Measurements from ENCODE around the gene CORIN. TPM values are rescaled to one million over a fixed set of nuclear protein-coding genes. Genes with fewer than 3 reads are reported as not detected.

CORIN gene
- total RNA-seq, 2 experiments from 2014 or later, result 0.29 to 0.34 TPM

DNA sequence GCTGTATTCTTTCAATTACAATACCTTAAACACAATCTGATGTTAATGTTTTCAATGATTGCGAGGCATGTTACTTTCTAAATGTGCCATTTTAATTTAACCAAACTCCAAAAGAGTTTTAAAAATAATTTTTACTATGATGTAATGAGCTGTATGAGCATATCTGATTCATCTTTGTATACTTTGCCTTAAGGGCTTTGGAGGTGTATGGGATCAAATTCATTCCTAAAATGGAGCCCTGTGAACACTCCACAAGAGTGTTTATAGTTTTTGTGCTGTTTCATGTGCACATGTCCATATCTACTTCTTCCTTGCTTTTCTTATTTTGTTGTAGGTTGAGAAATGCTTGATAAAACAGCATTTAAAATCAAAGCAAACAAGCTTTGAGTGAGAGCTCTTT is 270.4 kb downstream of the CORIN start:
- peaks cover under 1% of the 10 kb centered on the region for H3K4me1 Mint-ChIP-seq (ENCODE audit: low read depth)
- ChIA-PET POLR2A (no interaction called here), CTCF (interaction anchor here (1.3 to 3.2 kb wide), 3 partner anchors 82 to 104 kb away, joined by 4 to 12 read pairs (median 5); partner anchors contain the start of genes ATP10D and COMMD8)
- H3K27me3 Mint-ChIP-seq, result no peaks in the 10 kb centered on the region
- ATAC-seq, result no peak
- H3K36me3 Mint-ChIP-seq (ENCODE audit: low read depth), result no peaks in the 10 kb centered on the region
- no peak overlapping the region for H3K4me3 Mint-ChIP-seq
- TF ChIP-seq, protein P1, sequence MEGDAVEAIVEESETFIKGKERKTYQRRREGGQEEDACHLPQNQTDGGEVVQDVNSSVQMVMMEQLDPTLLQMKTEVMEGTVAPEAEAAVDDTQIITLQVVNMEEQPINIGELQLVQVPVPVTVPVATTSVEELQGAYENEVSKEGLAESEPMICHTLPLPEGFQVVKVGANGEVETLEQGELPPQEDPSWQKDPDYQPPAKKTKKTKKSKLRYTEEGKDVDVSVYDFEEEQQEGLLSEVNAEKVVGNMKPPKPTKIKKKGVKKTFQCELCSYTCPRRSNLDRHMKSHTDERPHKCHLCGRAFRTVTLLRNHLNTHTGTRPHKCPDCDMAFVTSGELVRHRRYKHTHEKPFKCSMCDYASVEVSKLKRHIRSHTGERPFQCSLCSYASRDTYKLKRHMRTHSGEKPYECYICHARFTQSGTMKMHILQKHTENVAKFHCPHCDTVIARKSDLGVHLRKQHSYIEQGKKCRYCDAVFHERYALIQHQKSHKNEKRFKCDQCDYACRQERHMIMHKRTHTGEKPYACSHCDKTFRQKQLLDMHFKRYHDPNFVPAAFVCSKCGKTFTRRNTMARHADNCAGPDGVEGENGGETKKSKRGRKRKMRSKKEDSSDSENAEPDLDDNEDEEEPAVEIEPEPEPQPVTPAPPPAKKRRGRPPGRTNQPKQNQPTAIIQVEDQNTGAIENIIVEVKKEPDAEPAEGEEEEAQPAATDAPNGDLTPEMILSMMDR (IDR thresholded peaks at IDR 0.05), result no peak
- no peak overlapping the region for H3K27ac Mint-ChIP-seq
- no peak for DNase-seq
- intact Hi-C loops (cut with micrococcal nuclease), result no loop called here
- no peaks in the 10 kb centered on the region for H3K9me3 Mint-ChIP-seq

- H3K9me3 Mint-ChIP-seq, result no peaks in the 10 kb centered on the region
- H3K4me3 Mint-ChIP-seq, result no peak overlapping the region
- ATAC-seq (no peak), DNase-seq (no peak)
- ChIA-PET CTCF (interaction anchor here (1.3 to 3.2 kb wide), 3 partner anchors 82 to 104 kb away, joined by 4 to 12 read pairs (median 5); partner anchors contain the start of genes ATP10D and COMMD8), POLR2A (no interaction called here)
- peaks cover 4% of the 10 kb centered on the region for H3K4me1 Mint-ChIP-seq (ENCODE audit: low read depth)
- no peaks in the 10 kb centered on the region for H3K27me3 Mint-ChIP-seq
- H3K36me3 Mint-ChIP-seq (ENCODE audit: low read depth), result no peaks in the 10 kb centered on the region
- H3K27ac Mint-ChIP-seq, result no peak overlapping the region
- TF ChIP-seq, protein P1 (IDR thresholded peaks at IDR 0.05), result no peak
- intact Hi-C loops (cut with micrococcal nuclease), result no loop called here
Measured at GRCh38 chr4:47566969-47567368, 270.9 kb downstream of the CORIN start.

DNA sequence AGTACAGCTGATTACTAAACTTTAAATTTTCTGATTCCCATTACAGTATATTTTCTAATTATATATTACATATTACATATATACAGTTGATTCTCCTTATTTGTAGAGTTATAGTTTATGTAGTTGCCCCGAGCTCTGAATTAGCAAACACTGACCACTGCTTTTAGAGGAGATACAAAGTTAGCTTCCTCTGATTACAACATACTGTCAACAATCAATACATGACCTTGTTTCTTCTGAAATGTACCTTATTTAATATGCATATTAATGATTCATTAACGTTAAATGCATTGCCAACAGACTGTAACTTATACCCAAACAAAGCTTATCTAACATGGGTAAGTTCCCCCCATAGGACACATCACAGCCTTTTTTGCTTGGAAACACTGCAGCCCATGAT is 271.3 kb downstream of the CORIN start:
- Mint-ChIP-seq H3K36me3 (ENCODE audit: low read depth) (no peaks in the 10 kb centered on the region), H3K4me3 (no peak overlapping the region), H3K9me3 (no peaks in the 10 kb centered on the region), H3K27ac (no peak overlapping the region), H3K4me1 (ENCODE audit: low read depth) (peaks cover 4% of the 10 kb centered on the region), H3K27me3 (no peaks in the 10 kb centered on the region)
- ATAC-seq (no peak), DNase-seq (no peak)
- POLR2A ChIA-PET, result no interaction called here
- CTCF ChIA-PET, result interaction anchor here (1.3 to 3.2 kb wide), 3 partner anchors 82 to 103 kb away, joined by 4 to 12 read pairs (median 5); partner anchors contain the start of genes ATP10D and COMMD8
- intact Hi-C loops (cut with micrococcal nuclease), result no loop called here
- TF ChIP-seq, protein P1 (IDR thresholded peaks at IDR 0.05), result no peak

DNA sequence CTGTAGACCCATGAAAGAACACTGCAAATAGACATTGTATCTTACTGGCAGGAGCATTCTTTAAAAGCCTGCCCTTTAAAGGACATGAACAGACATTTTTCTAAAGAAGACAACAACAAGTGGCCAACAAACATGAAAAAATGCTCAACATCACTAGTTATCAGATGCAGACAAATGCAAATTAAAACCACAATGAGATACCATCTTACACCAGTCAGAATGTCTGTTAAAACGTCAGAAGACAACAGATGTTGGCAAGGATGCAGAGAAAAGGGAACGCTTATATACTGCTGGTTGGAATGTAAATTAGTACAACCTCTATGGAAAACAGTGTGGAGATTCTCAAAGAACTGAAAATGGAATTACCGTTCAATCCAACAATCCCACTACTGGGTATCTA is 275.6 kb downstream of the CORIN start:
- Mint-ChIP-seq H3K4me1 (ENCODE audit: low read depth) (peaks cover 4% of the 10 kb centered on the region), H3K27ac (no peak overlapping the region), H3K27me3 (no peaks in the 10 kb centered on the region), H3K9me3 (no peaks in the 10 kb centered on the region), H3K4me3 (no peak overlapping the region), H3K36me3 (ENCODE audit: low read depth) (no peaks in the 10 kb centered on the region)
- ATAC-seq, result no peak
- POLR2A ChIA-PET, result no interaction called here
- TF ChIP-seq, protein P1 (IDR thresholded peaks at IDR 0.05), result no peak
- CTCF ChIA-PET, result interaction anchor here (1.2 to 2.0 kb wide), 4 partner anchors 9 to 78 kb away, joined by 4 to 9 read pairs (median 4); no protein-coding TSS in a partner anchor
- no peak for DNase-seq
- intact Hi-C loops (cut with micrococcal nuclease), result loop anchor here (5.0 kb wide), 1 partner anchor 70 kb away; no protein-coding TSS in a partner anchor

- DNase-seq (no peak), ATAC-seq (no peak)
- ChIA-PET POLR2A (no interaction called here), CTCF (interaction anchor here (1.4 kb wide), 1 partner anchor 10 kb away, joined by 5 read pairs; no protein-coding TSS in a partner anchor)
- H3K4me3 Mint-ChIP-seq, result no peak overlapping the region
- H3K27me3 Mint-ChIP-seq, result no peaks in the 10 kb centered on the region
- TF ChIP-seq, protein P1 (IDR thresholded peaks at IDR 0.05), result no peak
- H3K36me3 Mint-ChIP-seq (ENCODE audit: low read depth), result no peaks in the 10 kb centered on the region
- no peaks in the 10 kb centered on the region for H3K9me3 Mint-ChIP-seq
- peaks cover 4% of the 10 kb centered on the region for H3K4me1 Mint-ChIP-seq (ENCODE audit: low read depth)
- intact Hi-C loops (cut with micrococcal nuclease), result loop anchor here (5.0 kb wide), 1 partner anchor 69 kb away; no protein-coding TSS in a partner anchor
- H3K27ac Mint-ChIP-seq, result no peak overlapping the region
Measured at GRCh38 chr4:47561331-47561730, 276.5 kb downstream of the CORIN start.

Measured in activated CD8-positive, alpha-beta T cell treated with anti-CD3 and anti-CD28 coated beads for 36 hours (primary cell).